KMS-11 (cell line): ENCODE results near the gene CHRM1.
"Not testable (repeated sequence)": the region's sequence is repeated elsewhere in the genome, so short reads cannot be mapped to it uniquely, and the experiment has no call there.

ENCODE experiments used
- H2AFZ ChIP-seq: fragments of 200-600 bp; sonication (generic); 2 replicates; pipeline ENCODE4 v1.6.1; 2016; ENCODE audit warnings: antibody characterized with exemption, mixed run types, low read depth
- H3K27ac ChIP-seq: fragments of 200-600 bp; sonication (generic); 2 replicates; pipeline ENCODE4 v1.6.1; 2016; ENCODE audit warnings: mild to moderate bottlenecking, mixed run types
- H3K27me3 ChIP-seq: fragments of 200-600 bp; sonication (generic); 2 replicates; pipeline ENCODE4 v1.6.1; 2017; ENCODE audit warnings: mild to moderate bottlenecking, low read depth, mixed run types, moderate library complexity; ENCODE audit not compliant: insufficient read depth
- H3K36me3 ChIP-seq: fragments of 200-600 bp; sonication (generic); 2 replicates; pipeline ENCODE4 v1.6.1; 2017; ENCODE audit warnings: mild to moderate bottlenecking, mixed run types; ENCODE audit not compliant: insufficient read depth
- H3K4me1 ChIP-seq: fragments of 200-600 bp; sonication (generic); 2 replicates; pipeline ENCODE4 v1.6.1; 2016; ENCODE audit warnings: mild to moderate bottlenecking, low read depth, mixed run types; ENCODE audit not compliant: poor library complexity, severe bottlenecking
- H3K4me2 ChIP-seq: fragments of 200-600 bp; sonication (generic); 2 replicates; pipeline ENCODE4 v1.7.0; 2016; ENCODE audit warnings: mild to moderate bottlenecking, mixed run types
- H3K4me3 ChIP-seq: fragments of 200-600 bp; sonication (generic); IDR thresholded peaks from 2 replicates; pipeline ENCODE4 v1.6.1; 2017; ENCODE audit warnings: low read depth, low read length, mixed read lengths; ENCODE audit not compliant: insufficient read depth
- H3K79me2 ChIP-seq: fragments of 200-600 bp; sonication (generic); 2 replicates; pipeline ENCODE4 v1.6.1; 2016; ENCODE audit warnings: low read depth, mixed run types; ENCODE audit not compliant: insufficient read depth
- H3K9ac ChIP-seq: fragments of 200-600 bp; sonication (generic); 2 replicates; pipeline ENCODE4 v1.6.1; 2016; ENCODE audit warnings: mild to moderate bottlenecking, mixed run types
- H4K20me1 ChIP-seq: fragments of 200-600 bp; sonication (generic); 2 replicates; pipeline ENCODE4 v1.6.1; 2016; ENCODE audit warnings: mild to moderate bottlenecking, mixed run types; ENCODE audit not compliant: insufficient read depth
- CTCF ChIP-seq: fragments of 200-600 bp; sonication (generic); conservative IDR thresholded peaks from 2 replicates; pipeline ENCODE4 v1.6.1; 2017; ENCODE audit warnings: low read depth, mild to moderate bottlenecking, antibody characterized with exemption, low read length, moderate library complexity, mixed read lengths

Gene CHRM1

GRCh38 chr11:62953811-62954210 lies 32.6 kb upstream of the CHRM1 start:
- TF ChIP-seq CTCF: no peak

DNA sequence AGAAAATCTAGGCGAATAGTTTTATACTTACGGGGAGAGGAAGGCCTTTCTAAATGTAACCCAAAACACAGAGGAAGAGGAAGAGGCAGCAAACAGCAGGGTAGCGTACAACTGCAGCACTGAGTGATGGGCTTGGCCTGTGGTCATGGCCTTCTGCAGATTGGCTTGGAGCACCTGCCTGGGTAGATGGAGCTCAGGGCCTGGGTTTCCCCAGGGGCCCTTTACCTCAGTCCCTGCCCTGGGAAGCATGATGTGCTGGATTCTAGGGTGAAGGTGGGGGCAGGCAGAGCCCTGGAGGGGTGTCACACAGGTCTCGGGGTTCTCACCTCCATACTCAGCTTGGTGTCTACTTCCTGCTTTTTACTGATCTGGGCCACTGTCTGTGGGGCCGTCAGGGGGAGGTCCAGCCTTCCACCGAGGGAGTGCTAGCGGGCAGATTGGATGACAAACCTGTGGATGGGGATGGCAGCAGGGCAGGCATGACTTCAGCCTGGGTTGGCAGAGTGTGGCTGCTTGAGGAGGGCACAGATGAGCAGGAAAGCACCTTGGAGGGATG lies 27.7 kb upstream of the CHRM1 start:
- Histone ChIP-seq H3K9ac (no peak overlapping the region), H3K4me2 (no peak overlapping the region), H3K36me3 (no peaks in the 10 kb centered on the region), H3K4me1 (no peaks in the 10 kb centered on the region), H2AFZ (no peak overlapping the region), H4K20me1 (no peaks in the 10 kb centered on the region), H3K27me3 (no peaks in the 10 kb centered on the region), H3K4me3 (no peak overlapping the region), H3K27ac (no peak overlapping the region), H3K79me2 (no peaks in the 10 kb centered on the region)
- no peak for TF ChIP-seq CTCF

More at GRCh38 chr11:62953811-62954210, 32.6 kb upstream of the CHRM1 start:
- H4K20me1 ChIP-seq: no peaks in the 10 kb centered on the region
- H2AFZ ChIP-seq: no peak overlapping the region
- H3K9ac ChIP-seq: no peak overlapping the region
- H3K27ac ChIP-seq: no peak overlapping the region
- H3K4me1 ChIP-seq: no peaks in the 10 kb centered on the region
- H3K79me2 ChIP-seq: no peaks in the 10 kb centered on the region
- no peaks in the 10 kb centered on the region for H3K27me3 ChIP-seq
- H3K4me2 ChIP-seq: no peak overlapping the region
- H3K4me3 ChIP-seq: no peak overlapping the region
- no peaks in the 10 kb centered on the region for H3K36me3 ChIP-seq

GRCh38 chr11:62945538-62945937 lies 24.4 kb upstream of the CHRM1 start:
- H3K27me3 ChIP-seq, H3K36me3 ChIP-seq, H3K4me3 ChIP-seq, H3K9ac ChIP-seq, H2AFZ ChIP-seq, H3K79me2 ChIP-seq, H3K4me2 ChIP-seq, H3K27ac ChIP-seq, H4K20me1 ChIP-seq, H3K4me1 ChIP-seq: not testable (repeated sequence)

DNA sequence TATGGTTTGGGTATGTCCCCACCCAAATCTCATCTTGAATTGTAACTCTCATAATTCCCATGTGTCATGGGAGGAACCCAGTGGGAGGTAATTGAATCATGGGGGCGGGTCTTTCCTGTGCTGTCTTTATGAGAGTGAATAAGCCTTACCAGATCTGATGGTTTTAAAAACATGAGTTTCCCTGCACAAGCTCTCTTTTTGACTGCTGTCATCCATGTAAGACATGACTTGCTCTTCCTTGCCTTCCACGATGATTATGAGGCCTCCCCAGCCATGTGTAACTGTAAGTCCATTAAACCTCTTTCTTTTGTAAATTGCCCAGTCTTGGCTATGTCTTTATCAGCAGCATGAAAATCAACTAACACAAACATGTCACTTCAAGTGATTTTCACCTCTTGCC lies 16.4 kb upstream of the CHRM1 start:
- not testable (repeated sequence) for H4K20me1 ChIP-seq, H3K9ac ChIP-seq, H3K36me3 ChIP-seq, H3K4me1 ChIP-seq, H3K27me3 ChIP-seq, H3K4me2 ChIP-seq, H3K4me3 ChIP-seq, H3K79me2 ChIP-seq, H3K27ac ChIP-seq, H2AFZ ChIP-seq

DNA sequence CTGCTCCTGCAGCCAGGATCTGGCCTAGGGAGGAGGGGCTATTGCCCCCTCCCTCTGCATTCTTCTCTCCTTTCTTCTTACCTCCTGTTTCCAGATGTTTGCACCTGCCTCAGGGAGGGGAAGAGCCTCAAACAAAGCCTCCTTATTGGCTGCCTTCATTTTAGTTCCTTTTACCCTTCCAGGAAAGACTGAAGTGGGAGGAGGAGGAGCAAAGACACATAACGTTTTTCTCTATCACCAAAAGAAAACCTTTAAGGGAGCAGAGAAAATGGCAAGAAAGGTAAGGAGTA lies 13.3 kb upstream of the CHRM1 start:
- H3K4me3 ChIP-seq: no peak overlapping the region
- no peaks in the 10 kb centered on the region for H3K4me1 ChIP-seq
- no peaks in the 10 kb centered on the region for H4K20me1 ChIP-seq
- H3K9ac ChIP-seq: no peak overlapping the region
- H2AFZ ChIP-seq: no peak overlapping the region
- no peak for TF ChIP-seq CTCF
- no peak overlapping the region for H3K4me2 ChIP-seq
- H3K79me2 ChIP-seq: no peaks in the 10 kb centered on the region
- H3K27ac ChIP-seq: no peak overlapping the region
- H3K36me3 ChIP-seq: no peaks in the 10 kb centered on the region
- H3K27me3 ChIP-seq: no peaks in the 10 kb centered on the region
